Loucy (cell line): ENCODE measurements around the gene RASGRP1.

Experiments
- EZH2phosphoT487 ChIP-seq: fragments of 200-600 bp; IDR thresholded peaks from 2 replicates; pipeline ENCODE4 v1.6.1; 2018; ENCODE audit warnings: antibody characterized with exemption, mild to moderate bottlenecking, moderate library complexity, borderline replicate concordance
- TF ChIP-seq, protein P1 (sequence below): fragments of 200-600 bp; sonication (generic); conservative IDR thresholded peaks from 2 replicates; pipeline ENCODE4 v1.5.1; 2014; ENCODE audit warnings: mild to moderate bottlenecking, antibody characterized with exemption, low read length

GRCh38 chr15:38609097-38609738 is 44.6 kb upstream of the RASGRP1 start:
- TF ChIP-seq, protein P1, sequence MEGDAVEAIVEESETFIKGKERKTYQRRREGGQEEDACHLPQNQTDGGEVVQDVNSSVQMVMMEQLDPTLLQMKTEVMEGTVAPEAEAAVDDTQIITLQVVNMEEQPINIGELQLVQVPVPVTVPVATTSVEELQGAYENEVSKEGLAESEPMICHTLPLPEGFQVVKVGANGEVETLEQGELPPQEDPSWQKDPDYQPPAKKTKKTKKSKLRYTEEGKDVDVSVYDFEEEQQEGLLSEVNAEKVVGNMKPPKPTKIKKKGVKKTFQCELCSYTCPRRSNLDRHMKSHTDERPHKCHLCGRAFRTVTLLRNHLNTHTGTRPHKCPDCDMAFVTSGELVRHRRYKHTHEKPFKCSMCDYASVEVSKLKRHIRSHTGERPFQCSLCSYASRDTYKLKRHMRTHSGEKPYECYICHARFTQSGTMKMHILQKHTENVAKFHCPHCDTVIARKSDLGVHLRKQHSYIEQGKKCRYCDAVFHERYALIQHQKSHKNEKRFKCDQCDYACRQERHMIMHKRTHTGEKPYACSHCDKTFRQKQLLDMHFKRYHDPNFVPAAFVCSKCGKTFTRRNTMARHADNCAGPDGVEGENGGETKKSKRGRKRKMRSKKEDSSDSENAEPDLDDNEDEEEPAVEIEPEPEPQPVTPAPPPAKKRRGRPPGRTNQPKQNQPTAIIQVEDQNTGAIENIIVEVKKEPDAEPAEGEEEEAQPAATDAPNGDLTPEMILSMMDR, result no peak
- no peak for TF ChIP-seq EZH2phosphoT487
